Left ventricle myocardium inferior (tissue), 1 donor: ENCODE data around the gene MT1M. TPM values are rescaled to one million over a fixed set of nuclear protein-coding genes. Genes with fewer than 3 reads are reported as not detected.

Source experiments
- DNase-seq: peaks from one replicate; pipeline ENCODE4 v3.0.0-alpha.2; 2020
- H3K27ac ChIP-seq: fragments of 200-600 bp; replicated peaks from 2 replicates; pipeline ENCODE4 v1.8.0; 2021
- H3K27me3 ChIP-seq: fragments of 200-600 bp; 2 replicates; pipeline ENCODE4 v1.8.0; 2021; ENCODE audit warnings: low read depth
- H3K36me3 ChIP-seq: fragments of 200-600 bp; 2 replicates; pipeline ENCODE4 v1.8.0; 2021
- H3K4me1 ChIP-seq: fragments of 200-600 bp; 2 replicates; pipeline ENCODE4 v1.8.0; 2021
- H3K4me3 ChIP-seq: fragments of 200-600 bp; 2 replicates; pipeline ENCODE4 v1.8.0; 2021; ENCODE audit warnings: mild to moderate bottlenecking, moderate library complexity
- H3K9me3 ChIP-seq: fragments of 200-600 bp; replicated peaks from 2 replicates; pipeline ENCODE4 v1.8.0; 2021
- intact Hi-C: fragments of 100-400 bp; cut with micrococcal nuclease; formaldehyde crosslinking; loops from one replicate; pipeline ENCODE4 v1.11.0; 2022
- total RNA-seq: library from RNA; stranded (reverse); fragmentation: NEBNext Ultra II Directional; extraction: Animal tissue kit (Norgen Biotek cat#: 25700); gene quantifications from one replicate; pipeline ENCODE4 v1.2.1, GENCODE V29; 2021
- TF ChIP-seq, protein P1 (sequence below): fragments of 200-600 bp; IDR thresholded peaks from 2 replicates; pipeline ENCODE4 v1.8.0; 2021; ENCODE audit warnings: antibody characterized with exemption, mild to moderate bottlenecking, borderline replicate concordance
- donor health status: DM: no; HTN: yes; CAD: no; lungs with severe emphysema.

Gene MT1M
- total RNA-seq, 1 donor from 2014 or later, result 3.1 TPM

DNA sequence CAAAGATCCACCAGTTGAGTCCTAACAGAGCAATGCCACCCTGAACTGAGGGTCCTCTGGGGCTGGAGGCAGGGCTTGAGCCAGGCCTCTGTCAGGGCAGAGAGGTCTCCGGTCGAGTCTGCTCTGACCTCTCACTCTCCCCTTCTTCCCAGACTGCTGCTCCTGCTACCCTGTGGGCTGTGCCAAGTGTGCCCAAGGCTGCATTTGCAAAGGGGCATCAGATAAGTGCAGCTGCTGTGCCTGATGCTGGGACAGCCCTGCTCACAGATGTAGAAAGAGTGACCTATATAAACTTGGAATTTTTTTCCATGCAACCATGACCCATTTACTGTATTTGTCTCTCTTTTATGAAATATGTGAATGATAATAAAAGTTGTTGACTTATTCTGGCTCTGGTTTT is 16.8 kb downstream of the MT1M start:
- Histone ChIP-seq H3K36me3 (no peaks in the 10 kb centered on the region), H3K4me1 (no peaks in the 10 kb centered on the region), H3K27me3 (peaks cover 72% of the 10 kb centered on the region), H3K9me3 (no peaks in the 10 kb centered on the region), H3K27ac (no peak overlapping the region), H3K4me3 (no peak overlapping the region)
- TF ChIP-seq, protein P1, sequence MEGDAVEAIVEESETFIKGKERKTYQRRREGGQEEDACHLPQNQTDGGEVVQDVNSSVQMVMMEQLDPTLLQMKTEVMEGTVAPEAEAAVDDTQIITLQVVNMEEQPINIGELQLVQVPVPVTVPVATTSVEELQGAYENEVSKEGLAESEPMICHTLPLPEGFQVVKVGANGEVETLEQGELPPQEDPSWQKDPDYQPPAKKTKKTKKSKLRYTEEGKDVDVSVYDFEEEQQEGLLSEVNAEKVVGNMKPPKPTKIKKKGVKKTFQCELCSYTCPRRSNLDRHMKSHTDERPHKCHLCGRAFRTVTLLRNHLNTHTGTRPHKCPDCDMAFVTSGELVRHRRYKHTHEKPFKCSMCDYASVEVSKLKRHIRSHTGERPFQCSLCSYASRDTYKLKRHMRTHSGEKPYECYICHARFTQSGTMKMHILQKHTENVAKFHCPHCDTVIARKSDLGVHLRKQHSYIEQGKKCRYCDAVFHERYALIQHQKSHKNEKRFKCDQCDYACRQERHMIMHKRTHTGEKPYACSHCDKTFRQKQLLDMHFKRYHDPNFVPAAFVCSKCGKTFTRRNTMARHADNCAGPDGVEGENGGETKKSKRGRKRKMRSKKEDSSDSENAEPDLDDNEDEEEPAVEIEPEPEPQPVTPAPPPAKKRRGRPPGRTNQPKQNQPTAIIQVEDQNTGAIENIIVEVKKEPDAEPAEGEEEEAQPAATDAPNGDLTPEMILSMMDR, result no peak
- intact Hi-C loops, result no loop called here
- DNase-seq, result no peak

DNA sequence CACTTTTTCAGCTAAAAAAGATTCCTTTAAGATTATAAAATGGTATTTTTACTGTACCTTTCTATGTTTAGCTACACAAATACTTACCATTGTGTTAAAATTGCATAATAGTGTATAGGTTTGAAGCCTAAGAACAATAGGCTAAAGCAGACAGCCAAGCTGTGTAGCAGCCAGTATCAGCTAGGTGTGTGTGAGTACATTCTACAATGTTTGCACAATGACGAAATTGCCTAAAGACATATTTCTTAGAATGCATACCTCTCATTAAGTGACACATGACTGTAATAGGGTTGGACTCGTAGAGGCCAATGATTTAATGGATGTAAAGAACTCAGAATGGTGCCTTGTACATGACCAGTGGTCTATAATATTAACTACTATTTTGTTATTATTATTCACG is 17.4 kb downstream of the MT1M start:
- intact Hi-C loops, result no loop called here
- no peak for DNase-seq
- H3K27me3 ChIP-seq, result peaks cover 66% of the 10 kb centered on the region
- H3K36me3 ChIP-seq, result no peaks in the 10 kb centered on the region
- no peaks in the 10 kb centered on the region for H3K9me3 ChIP-seq
- no peak overlapping the region for H3K27ac ChIP-seq
- TF ChIP-seq, protein P1, result no peak
- H3K4me1 ChIP-seq, result no peaks in the 10 kb centered on the region
- no peak overlapping the region for H3K4me3 ChIP-seq

DNA sequence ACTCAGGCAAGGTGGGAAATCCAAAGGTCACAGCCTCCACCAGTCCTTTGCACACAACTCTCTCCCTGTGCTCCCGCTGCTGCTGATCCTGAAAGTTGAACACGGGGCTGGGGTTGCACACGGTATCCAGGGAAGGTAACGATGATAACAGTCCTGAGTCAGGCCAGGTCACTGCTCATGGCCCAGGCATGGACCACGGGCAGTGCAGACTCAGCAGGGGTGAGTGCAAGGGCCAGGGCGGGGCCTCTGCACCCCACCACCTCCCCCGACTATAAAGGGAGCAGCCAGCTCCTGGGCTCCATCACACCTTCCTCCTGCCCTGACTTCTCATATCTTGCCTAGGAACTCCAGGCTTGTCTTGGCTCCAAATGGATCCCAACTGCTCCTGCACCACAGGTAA is 19.1 kb downstream of the MT1M start, which contains the start of gene MT1B:
MT1B (plus strand) TSS at position 301 of the 400 bp plus-strand sequence; CDS start at position 369, 68 bp downstream.
- Histone ChIP-seq H3K27ac (no peak within 1 kb of the TSS), H3K4me1 (no peaks in the 10 kb centered on the region), H3K9me3 (no peaks in the 10 kb centered on the region), H3K36me3 (no peaks in the 10 kb centered on the region), H3K27me3 (peaks cover 49% of the 10 kb centered on the region), H3K4me3 (no peak within 1 kb of the TSS)
- DNase-seq, result no peak
- TF ChIP-seq, protein P1, result no peak
- intact Hi-C loops, result no loop called here

DNA sequence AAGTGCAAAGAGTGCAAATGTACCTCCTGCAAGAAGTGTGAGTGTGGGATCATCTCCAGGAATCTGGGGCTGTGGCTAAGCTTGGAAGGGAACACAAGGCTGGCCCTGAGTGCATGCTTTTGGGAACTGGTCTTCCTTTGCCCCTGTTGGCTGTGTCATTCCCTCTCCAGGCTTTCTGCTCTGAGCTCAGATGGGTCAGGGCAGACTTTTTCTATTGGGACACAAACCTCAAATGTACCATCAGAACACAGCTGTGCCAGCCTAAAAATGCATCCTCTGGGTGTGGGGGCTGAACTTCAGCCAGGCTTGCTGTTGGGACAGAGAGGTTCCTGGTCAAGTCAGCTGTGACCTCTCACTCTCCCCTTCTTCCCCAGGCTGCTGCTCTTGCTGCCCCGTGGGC is 20.1 kb downstream of the MT1M start:
- intact Hi-C loops, result no loop called here
- no peaks in the 10 kb centered on the region for H3K9me3 ChIP-seq

DNA sequence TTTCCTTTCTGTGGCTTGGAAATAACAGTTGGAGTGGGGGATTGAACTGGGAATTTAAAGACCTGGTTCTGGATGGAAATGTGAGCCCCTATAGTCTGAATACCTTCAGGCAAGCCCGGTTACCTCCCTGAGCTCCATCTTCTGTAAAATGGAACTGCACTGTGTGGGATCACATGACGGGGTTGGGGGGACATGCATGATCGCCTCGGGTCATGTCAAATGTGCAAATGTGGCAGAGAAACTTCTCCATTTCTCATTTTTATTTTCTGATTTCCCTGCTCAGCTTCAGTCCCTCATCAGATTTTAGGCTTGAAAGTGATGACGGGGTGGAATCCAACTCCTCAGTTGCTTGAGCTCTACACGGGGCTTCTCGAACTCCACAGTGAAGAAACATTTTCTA is 20.8 kb downstream of the MT1M start:
- intact Hi-C loops, result no loop called here
- no peaks in the 10 kb centered on the region for H3K36me3 ChIP-seq
- H3K27ac ChIP-seq, result no peak overlapping the region
- H3K4me1 ChIP-seq, result peaks cover 11% of the 10 kb centered on the region
- H3K4me3 ChIP-seq, result no peak overlapping the region
- H3K27me3 ChIP-seq, result peaks cover 33% of the 10 kb centered on the region
- no peaks in the 10 kb centered on the region for H3K9me3 ChIP-seq
- no peak for DNase-seq
- TF ChIP-seq, protein P1, result no peak

More for the DNA sequence above, 20.1 kb downstream of the MT1M start:
- Histone ChIP-seq H3K27me3 (peaks cover 39% of the 10 kb centered on the region), H3K36me3 (no peaks in the 10 kb centered on the region), H3K27ac (no peak overlapping the region), H3K4me3 (no peak overlapping the region), H3K4me1 (peaks cover 5% of the 10 kb centered on the region)
- TF ChIP-seq, protein P1, result no peak
- no peak for DNase-seq
